HG03045 (cell line): ENCODE measurements around the gene TMEM9.

ENCODE experiments used
- ATAC-seq: cut with Tn5 transposase; IDR thresholded peaks from one replicate; pipeline ENCODE4 v1.9.1; 2021; ENCODE audit warnings: mild to moderate bottlenecking, moderate library complexity; ENCODE audit not compliant: unreplicated experiment

Gene TMEM9

DNA sequence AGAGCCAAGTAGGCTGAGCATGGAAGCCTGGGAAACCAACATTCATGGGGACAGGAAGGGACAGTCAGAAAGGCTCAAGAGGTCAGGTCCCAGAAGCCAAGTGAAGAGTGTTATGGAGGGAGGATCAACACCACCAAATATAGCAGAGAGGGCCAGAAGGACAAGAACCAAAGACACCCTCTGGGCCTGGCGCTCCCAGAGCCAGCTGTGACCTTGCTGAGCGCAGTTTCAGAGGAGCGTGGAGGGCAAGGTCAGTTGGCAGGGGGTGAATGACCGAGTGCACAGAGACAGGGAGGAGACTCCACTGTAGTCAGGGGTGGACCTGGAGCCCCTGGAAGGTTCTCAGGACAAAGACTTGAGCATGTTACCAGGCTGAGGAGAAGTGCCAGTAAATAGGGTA lies 22.9 kb downstream of the TMEM9 start:
- no peak for ATAC-seq

- no peak for ATAC-seq
Measured at GRCh38 chr1:201128962-201129361, 25.3 kb downstream of the TMEM9 start.

- ATAC-seq = no peak
Measured at GRCh38 chr1:201128476-201128875, 25.8 kb downstream of the TMEM9 start.

DNA sequence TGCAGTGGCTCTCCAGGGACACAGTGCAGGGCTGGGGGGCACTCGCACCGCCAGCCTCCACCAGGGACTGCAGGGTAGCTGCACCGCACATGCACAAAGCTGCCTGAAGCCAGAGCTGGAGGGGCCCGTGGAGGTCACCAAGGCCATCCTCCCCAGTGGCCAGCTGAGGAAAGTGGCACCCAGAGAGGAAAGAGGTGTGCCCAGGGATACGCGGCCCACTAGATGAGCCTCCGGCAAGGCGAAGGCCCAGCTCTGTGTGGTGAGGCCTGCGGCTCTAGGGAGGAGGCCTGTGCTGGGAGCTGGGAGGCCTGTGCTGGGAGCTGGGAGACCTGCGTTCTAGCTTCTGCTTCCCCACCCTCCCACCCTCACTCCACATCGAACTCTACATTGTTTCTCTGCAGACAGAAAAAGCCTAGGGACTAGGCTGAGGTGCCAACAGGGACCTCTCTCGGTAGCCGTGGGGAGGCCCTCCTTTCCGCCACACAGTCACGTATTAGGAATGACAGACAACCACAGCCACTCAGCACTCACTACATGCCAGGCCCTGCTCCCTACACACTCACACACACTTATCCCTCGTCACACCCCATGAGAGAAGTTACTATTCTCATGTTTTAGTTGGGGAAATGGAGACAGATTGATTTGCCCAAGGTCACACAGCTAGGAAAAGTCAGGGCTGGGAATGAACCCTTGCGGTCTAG lies 26.4 kb downstream of the TMEM9 start:
- no peak for ATAC-seq

DNA sequence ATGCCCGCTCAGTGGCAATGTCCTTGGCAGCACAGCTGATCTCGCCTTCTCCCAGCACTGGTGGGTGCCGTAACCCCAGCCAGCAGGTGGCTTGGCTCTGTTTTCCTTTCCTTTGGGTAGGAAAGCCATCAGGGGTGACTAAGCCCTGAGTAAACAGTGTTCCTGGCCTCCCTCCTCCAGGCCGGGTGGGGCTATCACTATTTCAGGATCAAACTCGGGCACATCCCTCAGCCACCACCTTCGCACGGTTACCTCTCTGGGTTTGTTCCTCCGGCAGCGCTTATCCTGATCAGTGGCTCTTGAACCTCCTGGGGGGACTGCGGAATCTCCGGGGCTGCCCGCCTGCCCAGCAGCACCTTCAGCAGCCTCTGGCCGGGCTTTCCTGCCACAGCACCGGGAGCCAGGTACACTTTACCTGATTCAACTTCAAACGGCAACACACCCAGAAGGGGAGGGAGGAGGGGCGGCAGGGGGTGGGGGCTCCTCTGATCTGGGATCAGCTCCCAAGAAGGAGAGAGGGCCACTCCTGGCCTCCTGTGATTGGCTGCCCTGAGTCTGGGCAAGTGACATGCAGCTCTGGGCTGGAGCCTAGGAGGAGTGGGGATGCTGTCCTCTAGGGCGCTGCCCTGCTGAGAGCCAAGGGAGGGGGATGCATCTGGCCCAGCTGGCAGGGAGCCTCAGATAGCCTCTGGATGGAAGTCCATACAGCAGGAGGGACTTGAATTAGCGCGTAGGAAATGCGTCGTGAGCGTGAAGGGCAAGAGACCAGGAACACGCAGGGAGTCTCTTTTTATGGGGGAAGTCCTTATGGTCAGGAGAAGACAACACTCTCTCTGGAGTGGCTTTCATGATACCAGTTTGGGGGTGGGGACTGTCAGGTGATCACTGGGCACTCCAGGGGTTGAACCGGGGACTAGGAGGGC lies 27.2 kb downstream of the TMEM9 start, which contains the start of gene ASCL5:
Gene ASCL5, minus strand, starts transcription at position 353 of the 923 bp plus-strand sequence. CDS start 11,812 bp downstream, outside the sequence.
- no peak for ATAC-seq

DNA sequence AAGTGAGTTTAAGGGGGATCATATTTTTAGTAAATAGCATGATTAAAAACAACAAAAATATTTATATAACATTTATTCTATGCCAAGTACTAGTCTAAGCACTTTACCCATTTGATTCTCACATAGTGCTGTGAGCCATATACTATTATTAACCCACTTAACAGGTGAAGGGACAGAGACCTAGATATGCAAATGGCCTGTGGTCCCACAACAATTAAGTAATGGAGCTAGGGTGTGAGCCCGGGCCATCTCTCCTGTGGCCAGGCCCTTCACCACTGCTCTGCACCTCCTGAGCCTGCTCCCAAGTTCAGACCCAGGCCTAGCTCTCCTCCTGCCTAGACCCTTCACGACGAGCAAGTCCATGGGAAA lies 27.8 kb downstream of the TMEM9 start:
- no peak for ATAC-seq

DNA sequence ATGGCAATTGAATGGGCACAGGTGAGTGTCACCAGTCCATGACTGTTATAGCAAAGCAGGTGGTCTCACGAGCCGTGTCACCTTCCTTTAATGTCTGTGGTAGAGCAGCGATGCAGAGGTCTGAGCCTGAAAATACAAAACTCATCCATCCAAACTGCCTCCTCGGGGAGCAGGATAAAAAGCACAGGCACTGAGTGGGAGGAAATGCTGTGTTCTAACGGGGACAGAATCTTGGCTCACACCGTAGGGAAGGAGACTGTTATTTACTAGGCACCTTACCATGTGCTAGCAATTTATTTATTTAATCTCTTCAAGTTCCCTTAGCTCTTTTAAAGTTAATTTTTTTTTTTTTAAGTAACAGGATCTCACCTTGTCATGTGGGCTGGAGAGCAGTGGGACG lies 28.5 kb downstream of the TMEM9 start:
- no peak for ATAC-seq

GRCh38 chr1:201125019-201125418 lies 29.3 kb downstream of the TMEM9 start:
- ATAC-seq = no peak

DNA sequence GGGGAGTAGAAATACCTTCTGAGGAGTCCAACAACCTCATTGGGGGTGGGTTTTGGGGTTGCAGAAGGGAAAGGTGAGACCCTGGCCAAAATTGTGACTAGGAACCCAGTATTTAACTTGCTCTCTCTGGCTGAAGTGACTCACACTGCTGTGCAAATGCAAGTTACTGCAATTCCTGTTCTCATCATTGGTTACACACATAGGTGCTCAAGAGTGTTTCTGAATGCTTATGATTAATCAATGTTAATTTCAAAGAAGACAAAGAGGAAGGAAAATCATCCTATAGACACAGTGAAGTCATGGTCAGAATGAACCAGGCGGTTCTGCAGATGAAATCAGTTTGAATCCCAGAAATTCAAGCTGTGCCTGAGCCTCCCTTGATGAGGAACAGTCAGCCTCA lies 30.4 kb downstream of the TMEM9 start:
- no peak for ATAC-seq

DNA sequence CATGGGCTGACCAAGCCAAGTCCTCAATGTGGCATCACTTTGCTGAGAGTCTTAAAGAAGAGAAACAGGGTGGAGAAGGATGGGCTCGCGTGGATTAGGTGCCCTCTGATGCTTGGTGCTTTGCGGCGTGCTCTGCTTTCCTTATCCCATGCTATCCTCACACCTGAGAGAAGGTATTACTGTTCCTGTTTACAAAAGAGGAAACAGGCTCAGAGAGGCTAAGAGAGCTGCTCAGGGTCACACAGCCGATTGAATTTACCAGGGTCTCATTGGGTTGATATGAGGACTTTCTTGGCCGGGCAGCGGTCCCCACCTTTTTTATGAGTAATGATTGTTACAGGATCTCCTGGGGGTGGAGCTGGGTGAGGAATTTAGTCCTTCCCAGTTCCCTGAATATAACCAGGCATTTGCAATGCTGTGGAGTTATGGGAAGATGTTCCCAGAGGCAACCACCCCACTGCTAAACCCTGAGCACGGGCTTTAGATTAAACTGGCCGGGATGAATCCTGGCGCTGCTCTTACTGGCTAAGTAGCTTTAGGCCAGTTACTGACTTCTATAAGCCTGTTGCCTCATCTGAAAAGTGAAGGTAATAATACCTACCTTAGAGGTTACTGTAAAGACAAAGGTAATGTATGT lies 31.8 kb downstream of the TMEM9 start:
- no peak for ATAC-seq

GRCh38 chr1:201119206-201120197 lies 34.8 kb downstream of the TMEM9 start:
- no peak for ATAC-seq

DNA sequence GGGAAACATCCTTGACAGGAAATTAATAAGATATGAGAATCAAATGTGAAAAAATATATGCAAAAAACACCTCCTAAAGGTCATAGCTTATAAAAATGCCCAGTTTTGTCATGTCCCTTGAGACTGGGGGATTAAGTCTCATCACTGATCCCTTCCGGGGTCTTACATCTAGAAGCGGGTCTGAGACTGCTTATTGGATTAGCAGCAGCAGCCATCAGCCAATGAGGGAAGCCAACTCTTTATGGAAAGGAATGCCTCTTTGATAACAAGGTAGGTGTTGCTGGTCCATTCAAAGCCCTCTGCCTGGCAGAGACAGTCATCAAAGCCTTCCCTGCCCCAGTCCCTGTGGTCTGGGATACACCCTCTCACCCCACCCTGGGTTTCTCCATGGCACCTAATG lies 38.2 kb downstream of the TMEM9 start:
- ATAC-seq = no peak

- ATAC-seq = no peak
Measured at GRCh38 chr1:201115390-201115937, 38.8 kb downstream of the TMEM9 start.

DNA sequence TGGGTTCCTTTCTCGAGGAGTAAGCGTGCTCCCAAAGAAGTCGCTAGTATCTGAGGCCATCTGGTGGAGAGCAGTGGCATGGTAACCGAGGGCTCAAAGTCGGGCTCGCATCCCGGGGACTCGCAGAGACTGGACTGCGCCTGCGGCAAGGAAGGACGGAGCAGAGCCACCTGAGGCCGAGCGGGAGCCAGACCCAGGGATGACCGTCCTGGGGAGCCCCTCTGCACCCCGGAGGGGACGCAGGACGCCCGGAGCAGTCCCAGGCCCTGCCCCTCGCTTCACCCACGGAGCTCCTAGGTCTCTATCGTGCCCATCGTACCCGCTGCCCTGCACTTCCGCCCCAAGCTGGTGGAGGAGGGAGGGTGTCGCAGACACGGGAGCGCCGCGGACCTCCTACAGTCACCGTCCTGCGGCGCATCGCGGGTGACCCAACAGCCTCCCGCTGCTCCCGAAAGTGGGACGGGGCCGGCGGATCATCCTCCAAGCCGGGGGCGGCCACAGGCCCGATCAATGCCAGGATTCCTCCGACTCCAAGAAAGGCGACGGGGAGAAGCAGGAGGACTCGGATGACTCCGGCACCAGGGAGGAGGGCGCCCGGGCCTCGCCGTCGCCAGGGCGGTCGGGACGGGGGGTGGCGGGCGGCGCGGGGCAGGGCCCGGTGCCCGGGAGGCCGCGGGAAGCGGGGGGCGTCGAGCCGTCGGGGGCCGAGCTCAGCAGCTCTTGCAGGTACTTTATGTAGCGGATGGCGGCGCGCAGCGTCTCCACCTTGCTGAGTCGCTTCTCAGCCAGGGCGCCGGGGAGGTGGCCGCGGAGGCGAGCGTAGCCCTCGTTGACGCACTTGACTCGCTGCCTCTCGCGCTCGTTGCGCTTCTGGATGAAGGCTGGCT lies 39.8 kb downstream of the TMEM9 start:
- ATAC-seq = peak; percentile 81

DNA sequence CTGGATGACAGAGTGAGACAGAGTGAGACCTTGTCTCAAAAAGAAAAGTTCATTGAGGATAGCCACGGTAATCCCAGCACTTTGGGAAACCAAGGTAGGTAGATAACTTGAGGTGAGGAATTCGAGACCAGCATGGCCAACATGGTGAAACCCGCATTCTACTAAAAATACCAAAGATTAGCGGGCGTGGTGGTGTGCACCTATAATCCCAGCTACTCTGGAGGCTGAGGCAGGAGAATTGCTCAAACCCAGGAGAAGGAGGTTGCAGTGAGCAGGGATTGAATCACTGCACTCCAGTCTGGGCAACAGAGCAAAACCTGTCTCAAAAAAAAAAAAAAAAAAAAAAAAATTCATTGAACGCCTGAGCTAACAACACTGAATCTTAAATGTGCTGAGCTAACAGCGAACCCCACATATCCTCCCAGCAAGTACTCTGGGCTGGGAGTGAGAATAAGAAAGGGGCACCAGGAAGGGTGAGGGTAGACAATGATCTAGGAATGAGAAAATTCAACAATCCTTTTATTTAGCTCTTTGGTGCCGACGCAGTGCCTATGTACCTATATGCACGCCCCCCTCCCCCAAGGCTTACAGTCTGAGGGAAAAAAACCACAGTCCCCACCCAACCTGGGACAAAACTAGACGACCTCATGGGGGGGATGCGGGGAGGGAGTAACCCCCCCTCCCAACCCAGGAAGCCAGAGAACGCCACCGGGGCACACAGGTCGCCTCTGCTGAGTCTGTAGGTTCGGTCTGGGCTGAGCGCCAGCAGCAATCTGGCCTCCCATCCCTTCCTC lies 40.6 kb downstream of the TMEM9 start:
- ATAC-seq = no peak

DNA sequence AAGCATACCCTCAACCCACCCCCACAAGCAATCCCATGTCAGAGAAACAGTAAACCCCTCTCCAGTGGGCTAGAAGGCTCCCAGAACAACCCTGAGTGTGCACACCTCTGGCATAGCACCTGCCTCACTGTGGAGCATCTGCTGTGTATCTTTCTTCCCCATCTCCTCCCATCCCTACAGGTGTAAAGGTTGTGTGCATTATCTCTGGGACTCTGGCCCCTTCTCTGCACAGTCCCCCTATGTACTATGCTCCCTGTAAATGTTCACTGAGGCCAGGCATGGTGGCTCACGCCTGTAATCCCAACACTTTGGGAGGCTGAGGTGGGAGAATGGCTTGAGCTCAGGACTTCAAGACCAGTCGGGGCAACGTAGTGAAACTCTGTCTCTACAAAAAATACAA lies 41.3 kb downstream of the TMEM9 start:
- ATAC-seq = no peak

- ATAC-seq = no peak
Measured at GRCh38 chr1:201112173-201112731, 42.0 kb downstream of the TMEM9 start, which contains the start of gene CACNA1S. TSS of gene CACNA1S (minus strand) at chr1:201112426. CDS start at chr1:201112339, 87 bp downstream.

- no peak for ATAC-seq
Measured at GRCh38 chr1:201111672-201112071, 42.6 kb downstream of the TMEM9 start.
